ENCODE results near the gene ERMP1. TPM values are rescaled to one million over a fixed set of nuclear protein-coding genes. Genes with fewer than 3 reads are reported as not detected.
A peak's percentile ranks its signal among the peaks of the same experiment; 100 is the strongest.

The ERMP1 gene
- total RNA-seq, 4 donors from 2014 or later = 21.4 to 24.4 (median 22.7) TPM

DNA sequence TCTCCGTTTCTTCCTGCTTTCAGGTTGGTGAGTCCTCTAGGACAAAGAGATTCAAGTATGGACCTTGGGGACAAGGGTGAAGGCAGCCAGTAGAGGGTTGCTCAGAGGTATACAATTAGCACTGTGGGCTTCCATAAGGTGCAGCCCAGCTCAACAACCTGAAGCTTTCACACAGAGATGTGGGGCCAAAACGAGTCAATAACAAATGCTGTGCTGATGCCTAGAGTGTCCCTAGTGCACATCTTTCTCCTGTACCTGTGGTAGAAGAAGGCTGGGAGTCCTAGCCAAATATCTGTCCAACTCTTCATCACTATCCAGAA lies 37.1 kb upstream of the ERMP1 start:
- Histone ChIP-seq H3K27ac (no peak overlapping the region), H3K4me1 (no peaks in the 10 kb centered on the region), H3K4me3 (no peak overlapping the region), H3K36me3 (no peaks in the 10 kb centered on the region), H3K9me3 (no peaks in the 10 kb centered on the region), H3K27me3 (no peaks in the 10 kb centered on the region)
- DNase-seq (ENCODE audit: low spot score in 2 of 2) = no peak
- 69% methylated on average over 2 of the region's 2 CpGs for WGBS
- TF ChIP-seq, protein P1, sequence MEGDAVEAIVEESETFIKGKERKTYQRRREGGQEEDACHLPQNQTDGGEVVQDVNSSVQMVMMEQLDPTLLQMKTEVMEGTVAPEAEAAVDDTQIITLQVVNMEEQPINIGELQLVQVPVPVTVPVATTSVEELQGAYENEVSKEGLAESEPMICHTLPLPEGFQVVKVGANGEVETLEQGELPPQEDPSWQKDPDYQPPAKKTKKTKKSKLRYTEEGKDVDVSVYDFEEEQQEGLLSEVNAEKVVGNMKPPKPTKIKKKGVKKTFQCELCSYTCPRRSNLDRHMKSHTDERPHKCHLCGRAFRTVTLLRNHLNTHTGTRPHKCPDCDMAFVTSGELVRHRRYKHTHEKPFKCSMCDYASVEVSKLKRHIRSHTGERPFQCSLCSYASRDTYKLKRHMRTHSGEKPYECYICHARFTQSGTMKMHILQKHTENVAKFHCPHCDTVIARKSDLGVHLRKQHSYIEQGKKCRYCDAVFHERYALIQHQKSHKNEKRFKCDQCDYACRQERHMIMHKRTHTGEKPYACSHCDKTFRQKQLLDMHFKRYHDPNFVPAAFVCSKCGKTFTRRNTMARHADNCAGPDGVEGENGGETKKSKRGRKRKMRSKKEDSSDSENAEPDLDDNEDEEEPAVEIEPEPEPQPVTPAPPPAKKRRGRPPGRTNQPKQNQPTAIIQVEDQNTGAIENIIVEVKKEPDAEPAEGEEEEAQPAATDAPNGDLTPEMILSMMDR (IDR thresholded peaks at IDR 0.05) = no peak

DNA sequence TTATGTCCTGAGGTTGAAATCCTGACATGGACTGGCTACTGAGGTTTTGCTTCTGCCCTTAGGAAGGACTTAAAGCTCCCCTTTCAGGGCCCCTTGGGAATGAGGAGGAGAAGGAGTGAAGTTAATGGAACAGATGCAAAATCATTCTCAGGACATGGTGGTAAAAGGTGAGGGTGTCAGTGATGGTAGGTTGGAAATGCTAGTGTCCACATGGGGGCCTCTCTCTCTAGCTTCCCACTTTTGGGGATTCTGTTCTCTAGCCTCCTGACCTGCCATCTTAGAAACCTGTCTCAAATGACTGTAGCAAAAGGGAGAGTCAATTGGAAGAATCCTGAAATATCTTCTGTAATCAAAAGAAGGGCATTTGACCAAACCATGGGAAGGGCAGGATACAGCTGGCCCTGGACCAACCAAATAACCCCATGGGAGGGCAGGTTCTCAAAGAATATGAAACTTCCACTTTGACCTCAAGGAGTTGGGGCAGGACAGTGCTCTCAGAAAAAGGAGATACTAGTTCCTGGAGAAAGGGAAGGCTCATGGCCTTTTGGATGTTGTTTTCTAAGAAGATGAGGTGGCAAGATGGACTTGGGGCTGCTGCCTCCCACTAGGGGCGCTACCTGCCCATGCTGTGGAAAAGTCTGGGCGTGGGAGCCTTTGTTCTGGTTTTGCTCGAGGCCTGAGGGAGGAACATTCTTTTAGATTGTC lies 36.5 kb upstream of the ERMP1 start:
- TF ChIP-seq, protein P1 (IDR thresholded peaks at IDR 0.05) = peak in 1 of 2 donors; percentile 21
- TF ChIP-seq EP300 (IDR thresholded peaks at IDR 0.05) = no peak
- no peaks in the 10 kb centered on the region for H3K27me3 ChIP-seq
- no peak for DNase-seq (ENCODE audit: low spot score in 2 of 2)
- H3K36me3 ChIP-seq = no peaks in the 10 kb centered on the region
- H3K4me3 ChIP-seq = no peak overlapping the region
- H3K27ac ChIP-seq = no peak overlapping the region
- no peaks in the 10 kb centered on the region for H3K4me1 ChIP-seq
- WGBS = 79% methylated on average over 3 of the region's 3 CpGs
- no peaks in the 10 kb centered on the region for H3K9me3 ChIP-seq

DNA sequence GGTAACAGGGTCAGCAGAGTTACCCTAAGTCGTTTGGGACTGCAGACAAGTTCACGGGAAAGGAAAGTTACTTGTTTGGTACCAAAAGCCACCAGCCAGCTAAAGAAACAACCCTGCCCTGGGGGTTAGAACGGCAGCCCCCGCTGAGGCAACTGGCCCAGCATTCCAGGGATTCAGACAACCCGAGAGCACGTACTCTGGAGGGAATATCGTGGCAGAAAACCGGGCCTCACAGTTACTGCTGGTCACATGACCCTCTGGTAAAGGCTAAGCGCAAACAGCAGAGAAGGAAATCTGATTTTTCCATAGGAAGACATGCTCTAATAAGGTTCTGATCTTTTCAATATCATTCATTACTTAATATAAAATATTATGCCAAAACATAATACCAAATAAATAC lies 35.3 kb upstream of the ERMP1 start:
- H3K36me3 ChIP-seq = no peaks in the 10 kb centered on the region
- TF ChIP-seq POLR2AphosphoS5 (IDR thresholded peaks at IDR 0.05) = no peak
- TF ChIP-seq, protein P1 (IDR thresholded peaks at IDR 0.05) = no peak
- TF ChIP-seq EP300 (IDR thresholded peaks at IDR 0.05) = no peak
- no peak for TF ChIP-seq POLR2A (IDR thresholded peaks at IDR 0.05)
- H3K9me3 ChIP-seq = no peaks in the 10 kb centered on the region
- H3K27me3 ChIP-seq = no peaks in the 10 kb centered on the region
- DNase-seq (ENCODE audit: low spot score in 2 of 2) = no peak
- H3K27ac ChIP-seq = no peak overlapping the region
- no peak overlapping the region for H3K4me3 ChIP-seq
- H3K4me1 ChIP-seq = no peaks in the 10 kb centered on the region
- 67% methylated on average over 9 of the region's 9 CpGs for WGBS

DNA sequence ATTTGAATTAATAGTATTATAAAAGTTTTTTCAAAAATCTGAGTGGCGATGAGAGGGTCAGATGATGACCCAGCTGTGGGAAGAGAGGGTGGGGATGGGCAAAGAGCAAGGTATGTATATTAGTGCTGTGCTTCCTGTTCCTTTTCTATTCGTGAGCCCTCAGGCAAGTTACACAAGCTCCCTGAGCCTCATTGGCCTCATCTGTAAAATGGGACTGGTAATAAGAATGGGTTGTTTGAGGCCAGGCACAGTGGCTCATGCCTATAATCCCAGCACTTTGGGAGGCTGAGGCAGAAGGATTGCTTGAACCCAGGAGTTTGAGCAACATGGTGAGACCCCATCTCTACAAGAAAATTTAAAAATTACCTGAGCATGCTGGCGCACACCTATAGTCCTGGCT lies 33.8 kb upstream of the ERMP1 start:
- Histone ChIP-seq H3K27me3 (no peaks in the 10 kb centered on the region), H3K9me3 (no peaks in the 10 kb centered on the region), H3K36me3 (no peaks in the 10 kb centered on the region), H3K4me3 (no peak overlapping the region), H3K27ac (no peak overlapping the region), H3K4me1 (no peaks in the 10 kb centered on the region)
- TF ChIP-seq EP300 (IDR thresholded peaks at IDR 0.05) = no peak
- TF ChIP-seq, protein P1 (IDR thresholded peaks at IDR 0.05) = no peak
- TF ChIP-seq POLR2AphosphoS5 (IDR thresholded peaks at IDR 0.05) = no peak
- no peak for TF ChIP-seq POLR2A (IDR thresholded peaks at IDR 0.05)
- DNase-seq (ENCODE audit: low spot score in 2 of 2) = no peak
- WGBS = 88% methylated on average over 3 of the region's 3 CpGs

DNA sequence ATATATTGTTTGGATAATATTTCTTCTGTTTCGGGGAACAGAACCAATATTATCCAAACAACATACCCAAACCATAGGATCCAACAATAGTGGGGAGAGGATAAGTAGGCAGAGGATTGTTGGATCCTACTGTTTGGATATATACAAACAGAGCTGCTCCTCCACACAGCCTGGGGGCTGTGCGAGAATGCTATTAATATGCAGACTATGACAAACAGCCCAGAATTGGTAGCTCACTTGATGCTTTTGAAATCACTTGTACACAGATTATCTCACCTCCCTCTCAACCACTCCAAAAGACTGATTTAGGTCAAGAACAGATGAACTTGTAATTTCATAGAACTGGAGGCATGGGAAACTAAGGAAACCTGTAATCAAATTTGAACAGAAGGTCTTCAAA lies 33.4 kb upstream of the ERMP1 start:
- H3K27ac ChIP-seq = no peak overlapping the region
- no peak for DNase-seq (ENCODE audit: low spot score in 2 of 2)
- H3K27me3 ChIP-seq = no peaks in the 10 kb centered on the region
- 97% methylated on average over 2 of the region's 2 CpGs for WGBS
- no peaks in the 10 kb centered on the region for H3K9me3 ChIP-seq
- no peaks in the 10 kb centered on the region for H3K4me1 ChIP-seq
- TF ChIP-seq, protein P1 (IDR thresholded peaks at IDR 0.05) = no peak
- TF ChIP-seq POLR2A (IDR thresholded peaks at IDR 0.05) (no peak), POLR2AphosphoS5 (IDR thresholded peaks at IDR 0.05) (no peak), EP300 (IDR thresholded peaks at IDR 0.05) (no peak)
- H3K4me3 ChIP-seq = no peak overlapping the region
- H3K36me3 ChIP-seq = no peaks in the 10 kb centered on the region
